Keratinocyte (primary cell): ENCODE results near the gene MAGI2.

Source experiments
- EZH2 ChIP-seq: IDR thresholded peaks from one replicate; pipeline ENCODE4 v1.6.1; 2012; ENCODE audit warnings: inconsistent platforms, mild to moderate bottlenecking, low read length, moderate library complexity
- TF ChIP-seq, protein P1 (sequence below), 3 experiments: IDR thresholded peaks in 1 of 3; conservative IDR thresholded peaks in 1 of 3; optimal IDR thresholded peaks in 1 of 3; 2 replicates in 2 of 3; 3 replicates in 1 of 3; pipeline versions ENCODE3 to v1.5.1; 2011; ENCODE audit warnings: low read length in 3 of 3, mild to moderate bottlenecking in 3 of 3, moderate library complexity in 2 of 3, control low read depth in 1 of 3, inconsistent platforms in 1 of 3; ENCODE audit not compliant: insufficient read depth in 2 of 3; ENCODE audit errors: extremely low read depth in 1 of 3

DNA sequence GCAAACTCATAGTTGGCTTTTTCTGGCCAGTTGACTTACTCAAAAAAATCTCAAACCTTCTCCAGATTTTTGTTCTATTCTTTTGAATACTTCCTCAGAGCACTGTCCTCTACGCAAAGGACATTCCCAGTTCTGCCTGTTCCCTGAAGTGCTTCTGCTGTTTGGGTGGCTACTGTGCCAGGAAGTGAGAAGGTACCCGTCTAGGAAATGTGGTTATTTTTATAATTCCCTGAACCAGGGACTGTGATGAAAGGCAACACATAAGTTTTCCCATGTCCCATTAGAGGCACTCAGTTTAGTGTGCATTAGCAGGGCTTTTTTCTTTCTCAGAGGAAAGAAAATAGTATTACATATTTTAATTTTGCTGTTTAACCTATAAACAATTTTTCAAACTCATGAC, 1284.6 kb downstream of the MAGI2 start:
- no peak for TF ChIP-seq EZH2
- TF ChIP-seq, protein P1, sequence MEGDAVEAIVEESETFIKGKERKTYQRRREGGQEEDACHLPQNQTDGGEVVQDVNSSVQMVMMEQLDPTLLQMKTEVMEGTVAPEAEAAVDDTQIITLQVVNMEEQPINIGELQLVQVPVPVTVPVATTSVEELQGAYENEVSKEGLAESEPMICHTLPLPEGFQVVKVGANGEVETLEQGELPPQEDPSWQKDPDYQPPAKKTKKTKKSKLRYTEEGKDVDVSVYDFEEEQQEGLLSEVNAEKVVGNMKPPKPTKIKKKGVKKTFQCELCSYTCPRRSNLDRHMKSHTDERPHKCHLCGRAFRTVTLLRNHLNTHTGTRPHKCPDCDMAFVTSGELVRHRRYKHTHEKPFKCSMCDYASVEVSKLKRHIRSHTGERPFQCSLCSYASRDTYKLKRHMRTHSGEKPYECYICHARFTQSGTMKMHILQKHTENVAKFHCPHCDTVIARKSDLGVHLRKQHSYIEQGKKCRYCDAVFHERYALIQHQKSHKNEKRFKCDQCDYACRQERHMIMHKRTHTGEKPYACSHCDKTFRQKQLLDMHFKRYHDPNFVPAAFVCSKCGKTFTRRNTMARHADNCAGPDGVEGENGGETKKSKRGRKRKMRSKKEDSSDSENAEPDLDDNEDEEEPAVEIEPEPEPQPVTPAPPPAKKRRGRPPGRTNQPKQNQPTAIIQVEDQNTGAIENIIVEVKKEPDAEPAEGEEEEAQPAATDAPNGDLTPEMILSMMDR (optimal IDR thresholded peaks at IDR 0.05 in 1 of 3, IDR thresholded peaks at IDR 0.05 in 1 of 3, conservative IDR thresholded peaks at IDR 0.05 in 1 of 3; ENCODE audit: extremely low read depth in 1 of 3, insufficient read depth in 2 of 3, low read length in 3 of 3), result no peak
